Fibroblast of peridontal ligament (primary cell): Measurements from ENCODE around the gene CARD8.
"Not testable (repeated sequence)": the region's sequence is repeated elsewhere in the genome, so short reads cannot be mapped to it uniquely, and the experiment has no call there.

Source experiments
- DNase-seq: peaks from one replicate; pipeline ENCODE4 v3.0.0-alpha.2; 2010; ENCODE audit errors: extremely low read depth

Gene CARD8

DNA sequence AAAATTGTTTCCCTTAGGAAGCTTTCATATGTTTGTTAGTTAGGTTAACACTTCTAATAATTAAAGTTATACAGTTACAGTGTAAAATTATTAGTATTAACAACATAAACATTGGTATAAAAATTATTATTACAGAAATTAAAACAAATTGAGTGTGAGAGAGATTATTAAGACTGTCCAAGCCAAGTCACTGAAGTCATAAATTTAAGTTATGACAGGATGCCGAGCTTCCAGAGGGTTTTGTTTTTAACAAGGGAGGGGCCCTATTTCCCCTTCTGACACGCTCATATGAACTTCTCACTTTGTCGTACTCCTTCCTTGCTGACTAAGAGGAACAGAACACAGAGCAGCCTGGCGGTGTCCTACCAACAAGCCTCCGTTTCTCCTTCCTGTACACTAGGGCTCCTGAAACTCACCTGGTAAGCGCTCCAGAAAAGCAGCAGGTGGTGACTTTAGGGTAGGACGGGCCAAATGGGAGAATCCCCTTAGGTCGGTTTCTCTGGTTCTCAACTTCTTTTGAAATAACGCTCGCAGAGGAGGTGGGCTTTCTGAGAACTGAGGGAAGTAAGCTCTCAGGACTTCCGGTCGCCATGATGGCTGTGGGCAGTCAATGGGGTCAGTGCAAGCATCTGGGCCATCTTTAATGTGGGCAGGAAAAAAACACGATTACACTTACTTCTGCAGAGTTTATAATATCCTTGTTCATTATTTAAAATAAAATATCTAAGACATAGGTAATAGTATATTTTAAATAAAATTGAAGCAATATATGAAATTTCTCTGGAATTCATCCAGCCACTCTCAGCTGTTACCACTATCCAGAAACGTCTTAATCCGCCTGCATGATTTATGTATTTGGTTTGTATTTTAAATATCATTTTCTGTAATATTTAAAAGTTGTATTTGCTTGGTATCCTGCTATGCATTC is at the start of gene CARD8:
Gene CARD8, minus strand, starts transcription at position 537 of the 928 bp plus-strand sequence. CDS start 14,892 bp downstream, outside the sequence.
- DNase-seq: peak; percentile 89

DNA sequence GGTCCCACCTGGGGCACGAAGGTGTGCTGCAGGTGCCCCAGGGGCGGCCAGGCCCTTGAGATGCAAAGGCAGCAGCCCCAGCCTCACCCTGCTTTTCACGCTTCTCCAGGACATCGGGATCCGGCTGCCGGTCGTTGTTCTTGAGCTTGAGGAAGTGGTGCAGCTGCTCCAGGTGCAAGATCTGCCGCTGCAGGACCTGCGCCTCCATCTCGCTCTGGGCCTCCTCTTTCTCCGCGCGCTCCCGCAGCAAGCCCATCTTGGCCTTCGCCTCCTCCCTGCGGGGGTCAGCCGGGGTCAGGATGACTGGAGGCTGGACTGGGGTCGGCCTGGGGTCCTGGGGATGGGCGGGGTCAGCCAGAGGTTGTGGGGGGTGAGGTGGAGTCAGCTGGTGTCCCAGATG is 48.2 kb upstream of the CARD8 start:
- DNase-seq: no peak

DNA sequence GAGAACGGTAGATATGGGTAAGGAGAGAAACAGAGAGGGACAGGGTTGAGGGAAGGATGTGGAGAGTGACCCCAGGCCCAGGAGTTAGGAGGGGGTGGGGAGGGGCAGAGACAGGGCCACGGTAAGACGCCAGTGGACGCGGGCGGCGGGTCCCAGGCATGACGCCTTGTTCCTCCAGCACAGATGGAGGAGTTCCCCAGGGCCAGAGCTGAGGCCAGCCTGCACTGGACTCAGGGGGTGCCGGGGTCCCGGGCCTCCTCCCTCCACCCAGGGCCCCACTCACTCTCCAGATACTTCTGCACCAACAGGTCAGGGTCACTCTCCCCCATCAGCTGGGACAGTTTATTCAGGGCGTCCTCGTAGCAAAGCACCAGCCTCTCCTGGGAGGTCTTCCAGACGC is 47.7 kb upstream of the CARD8 start:
- no peak for DNase-seq

- no peak for DNase-seq
These were observed 46.9 kb upstream of the CARD8 start for GRCh38 chr19:48302600-48302959.

DNA sequence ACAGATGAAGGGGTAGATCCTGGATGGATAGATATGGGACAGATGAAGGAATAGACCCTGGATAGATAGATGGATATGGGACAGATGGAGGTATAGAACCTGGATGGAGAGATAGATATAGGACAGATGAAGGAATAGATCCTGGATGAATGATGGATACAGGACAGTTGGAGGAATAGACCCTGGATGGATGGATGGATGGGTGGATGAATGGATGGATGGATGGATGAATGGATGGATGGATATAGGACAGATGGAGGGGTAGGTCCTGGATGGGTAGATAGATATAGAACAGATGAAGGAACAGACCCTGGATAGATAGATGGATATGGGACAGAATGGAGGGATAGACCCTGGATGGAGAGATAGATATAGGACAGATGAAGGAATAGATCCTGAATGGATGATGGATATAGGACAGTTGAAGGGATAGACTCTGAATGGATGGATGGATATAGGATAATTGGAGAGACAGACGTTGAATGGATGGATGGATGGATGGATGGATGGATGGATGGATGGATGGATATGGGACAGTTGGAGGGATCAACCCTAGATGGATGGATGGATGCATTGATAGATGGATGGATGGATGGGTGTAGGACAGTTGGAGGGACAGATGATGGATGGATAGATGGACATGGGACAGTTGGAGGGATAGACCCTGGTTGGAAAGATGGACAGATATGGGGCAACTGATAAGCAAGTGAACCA is 46.3 kb upstream of the CARD8 start:
- no peak for DNase-seq

- no peak for DNase-seq
These were observed 42.3 kb upstream of the CARD8 start for GRCh38 chr19:48297975-48298374.

- DNase-seq: no peak
These were observed 41.4 kb upstream of the CARD8 start for GRCh38 chr19:48296963-48297734.

GRCh38 chr19:48295458-48295857 is 39.7 kb upstream of the CARD8 start:
- no peak for DNase-seq

- DNase-seq: peak; percentile 79
These were observed 37.1 kb upstream of the CARD8 start for GRCh38 chr19:48292798-48293197.

DNA sequence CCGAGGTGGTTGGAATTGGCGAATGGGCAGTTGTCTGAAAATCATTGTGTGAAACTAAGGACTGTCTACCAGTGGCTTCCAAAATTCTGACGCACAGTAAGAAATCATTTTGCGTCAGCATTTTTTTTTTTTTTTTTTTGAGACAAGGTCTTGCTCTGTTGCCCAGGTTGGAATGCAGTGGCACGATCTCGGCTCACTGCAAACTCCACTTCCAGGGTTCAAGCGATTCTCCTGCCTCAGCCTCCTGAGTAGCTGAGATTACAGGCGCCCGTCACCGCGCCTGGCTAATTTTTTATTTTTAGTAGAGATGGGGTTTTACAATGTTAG is 35.7 kb upstream of the CARD8 start:
- not testable (repeated sequence) for DNase-seq

DNA sequence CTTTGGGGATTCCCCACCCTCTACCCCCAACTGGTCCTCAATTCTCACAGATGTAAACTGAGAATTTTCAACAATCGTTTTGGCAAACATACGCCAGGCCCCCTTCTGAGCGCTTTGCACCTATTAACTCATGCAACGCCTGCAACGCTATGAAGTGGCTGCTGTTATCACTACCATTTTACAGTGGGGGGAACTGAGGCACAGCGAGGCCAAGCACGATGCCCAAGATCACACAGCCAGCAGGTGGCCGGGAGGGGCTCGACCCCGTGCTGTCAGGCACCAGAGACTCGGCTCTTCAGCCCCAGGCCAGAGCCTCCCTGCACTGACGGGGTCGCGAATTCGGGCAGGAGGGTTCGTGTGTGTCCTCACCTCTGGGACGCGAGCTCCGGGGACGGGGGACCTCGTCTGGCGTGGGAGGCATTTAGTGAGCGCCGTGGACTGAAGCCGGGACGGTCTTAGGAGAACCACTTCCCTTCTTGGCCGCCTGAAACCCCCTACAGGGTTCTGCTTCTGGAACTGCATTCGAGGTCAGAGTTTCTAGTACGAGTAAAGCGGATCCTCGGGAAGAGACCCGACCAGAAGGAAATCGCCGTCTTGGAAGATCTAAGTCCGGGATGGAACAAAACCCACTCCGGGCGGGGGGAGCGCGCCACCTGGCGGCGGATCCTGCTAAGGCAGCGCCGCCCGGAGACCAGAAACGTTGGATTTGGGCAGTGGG is 35.2 kb upstream of the CARD8 start:
- DNase-seq: peak; percentile 86

- peak; percentile 44 for DNase-seq
These were observed 34.7 kb upstream of the CARD8 start for GRCh38 chr19:48290401-48290770.

GRCh38 chr19:48287748-48288147 is 32.0 kb upstream of the CARD8 start:
- no peak for DNase-seq

DNA sequence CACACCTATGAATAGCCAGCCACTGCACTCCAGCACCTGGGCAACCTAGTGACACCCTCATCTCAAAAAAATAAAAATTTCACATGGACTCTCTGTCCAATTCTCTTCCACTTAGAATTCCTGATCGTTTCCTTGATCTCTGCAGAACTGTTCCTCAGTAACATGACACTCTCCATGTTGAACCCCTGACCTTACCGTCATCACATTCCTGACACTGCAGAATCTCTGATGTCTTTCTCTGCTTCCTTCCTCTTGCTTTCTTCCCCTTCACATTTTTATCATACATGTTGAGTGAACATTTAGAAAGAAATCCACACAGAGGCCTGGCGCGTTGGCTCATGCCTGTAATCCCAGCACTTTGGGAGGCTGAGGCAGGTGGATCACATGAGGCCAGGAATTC is 29.2 kb upstream of the CARD8 start:
- peak; percentile 29 for DNase-seq

- DNase-seq: peak; percentile 90
These were observed 28.2 kb upstream of the CARD8 start for GRCh38 chr19:48283908-48284307.

GRCh38 chr19:48279747-48280146 is 24.0 kb upstream of the CARD8 start:
- DNase-seq: no peak

DNA sequence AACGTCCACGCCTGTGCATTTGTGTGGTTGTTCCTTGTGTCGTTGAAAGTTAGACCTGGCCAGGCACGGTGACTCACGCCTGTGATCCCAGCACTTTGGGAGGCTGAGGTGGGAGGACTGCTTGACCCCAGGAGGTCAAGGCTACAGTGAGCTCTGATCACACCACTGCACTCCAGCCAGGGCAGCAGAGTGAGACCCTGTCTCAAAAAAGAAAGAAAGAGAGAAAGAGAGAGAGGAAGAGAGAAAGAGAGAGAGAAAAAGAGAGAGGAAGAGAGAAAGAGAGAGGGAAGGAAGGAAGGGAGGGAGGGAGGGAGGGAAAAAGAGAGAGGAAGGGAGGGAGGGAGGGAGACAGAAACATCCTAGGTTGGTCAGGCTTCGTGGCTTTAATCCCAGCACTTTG is 19.2 kb upstream of the CARD8 start:
- no peak for DNase-seq

GRCh38 chr19:48274173-48274572 is 18.5 kb upstream of the CARD8 start:
- peak; percentile 8 for DNase-seq

GRCh38 chr19:48271531-48272151 is 15.9 kb upstream of the CARD8 start:
- peak; percentile 50 for DNase-seq

- DNase-seq: not testable (repeated sequence)
These were observed 13.9 kb upstream of the CARD8 start for GRCh38 chr19:48269617-48270026.

GRCh38 chr19:48265326-48265725 is 9.6 kb upstream of the CARD8 start:
- DNase-seq: not testable (repeated sequence)
